Measurements from ENCODE around the gene ABCG2.
"Not testable (repeated sequence)": the region's sequence is repeated elsewhere in the genome, so short reads cannot be mapped to it uniquely, and the experiment has no call there.

ABCG2 gene

DNA sequence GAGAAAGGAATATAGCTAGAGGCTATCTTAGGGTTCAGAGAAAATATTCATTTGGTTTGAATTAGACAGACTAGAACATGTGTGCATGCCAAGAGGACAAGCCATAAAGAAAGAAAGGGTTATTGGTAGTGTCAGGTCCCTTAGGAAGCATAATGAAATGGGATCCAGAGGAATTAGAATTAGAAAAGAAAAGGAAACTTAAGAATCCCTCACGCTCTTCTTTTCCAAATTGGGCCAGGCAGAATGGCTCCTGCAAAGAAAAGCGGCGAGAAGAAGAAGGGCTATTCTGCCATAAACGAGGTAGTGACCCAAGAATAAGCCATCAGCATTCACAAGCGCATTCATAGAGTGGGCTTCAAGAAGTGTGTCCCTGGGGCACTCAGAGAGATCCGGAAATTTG is 4.9 kb upstream of the ABCG2 start:
- no peak for DNase-seq

DNA sequence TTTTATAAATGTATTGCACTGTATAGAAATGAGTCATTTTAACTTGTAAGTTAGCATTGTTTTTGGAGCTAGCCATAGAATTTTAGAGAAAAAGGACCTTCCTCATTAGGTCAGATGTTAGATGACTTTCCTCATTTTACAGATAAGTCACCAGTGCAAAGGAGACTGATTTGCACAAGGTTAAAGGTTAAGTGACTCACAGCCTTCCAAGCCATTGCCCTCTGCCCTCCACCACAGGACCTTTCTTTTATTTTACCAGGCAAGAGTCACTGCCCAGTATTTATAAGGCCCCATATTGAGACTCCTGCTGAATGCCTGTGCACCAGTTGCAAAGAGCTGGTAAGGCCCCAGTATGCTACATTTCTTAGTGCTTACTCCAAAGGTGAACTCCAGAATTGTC is 4.2 kb upstream of the ABCG2 start:
- DNase-seq = no peak

DNA sequence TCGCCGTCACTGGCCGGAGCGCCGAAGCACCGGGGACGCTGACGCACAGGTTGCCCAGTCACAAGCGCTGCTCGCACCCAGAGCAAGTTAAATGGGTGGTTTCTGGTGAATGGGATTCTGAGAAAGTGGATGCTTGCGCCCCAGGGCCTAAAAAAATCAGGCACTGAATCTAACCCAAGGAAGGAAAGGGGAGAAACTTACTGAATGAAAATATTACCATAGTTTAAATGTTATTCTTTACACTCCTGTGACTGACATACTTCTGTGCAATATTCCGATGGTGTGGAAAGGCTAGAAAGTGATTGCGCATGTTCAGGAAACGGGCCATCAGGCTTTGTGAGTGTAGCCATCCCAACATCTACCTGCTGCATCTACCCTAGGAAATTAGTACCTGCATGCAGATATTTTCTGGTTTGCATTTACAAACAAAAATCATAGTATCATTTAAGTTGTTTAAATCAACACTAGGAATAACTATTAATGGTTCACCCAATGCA is 838 bp upstream of the ABCG2 start:
- no peak for DNase-seq

DNA sequence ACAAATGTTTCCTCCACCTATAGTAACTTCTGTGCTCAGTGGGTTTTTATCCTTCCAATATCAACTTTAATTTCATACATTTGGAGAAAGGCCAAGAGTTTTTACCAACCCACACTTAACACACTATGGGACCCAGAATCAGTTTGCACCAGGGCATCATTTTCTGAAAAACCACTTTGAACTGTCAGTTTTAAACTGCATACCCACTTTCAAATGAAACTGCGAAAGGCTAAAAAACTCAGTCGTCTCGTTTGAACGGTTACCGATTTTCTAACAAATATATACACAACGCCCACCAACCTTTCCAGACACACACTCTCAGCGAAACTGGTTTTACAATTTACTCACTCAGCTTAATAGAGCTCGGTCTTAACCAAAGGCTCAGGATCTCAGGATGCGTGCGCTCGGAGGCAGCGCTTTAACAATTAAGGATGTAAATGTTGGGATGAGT is 376 bp downstream of the ABCG2 start:
- no peak for DNase-seq

DNA sequence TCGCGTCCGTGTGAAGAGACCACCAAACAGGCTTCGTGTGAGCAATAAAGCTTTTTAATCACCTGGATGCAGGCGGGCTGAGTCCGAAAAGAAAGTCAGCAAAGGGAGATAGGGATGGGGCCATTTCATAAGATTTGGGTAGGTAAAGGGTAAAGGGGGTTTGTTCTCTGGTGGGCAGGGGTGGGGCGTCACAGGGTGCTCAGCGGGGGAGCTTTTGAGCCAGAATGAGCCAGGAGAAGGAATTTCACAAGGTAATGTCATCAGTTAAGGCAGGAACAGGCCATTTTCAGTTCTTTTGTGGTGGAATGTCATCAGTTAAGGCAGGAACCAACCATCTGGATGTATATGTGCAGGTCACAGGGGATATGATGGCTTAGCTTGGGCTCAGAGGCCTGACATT is 6.1 kb downstream of the ABCG2 start:
- not testable (repeated sequence) for DNase-seq

DNA sequence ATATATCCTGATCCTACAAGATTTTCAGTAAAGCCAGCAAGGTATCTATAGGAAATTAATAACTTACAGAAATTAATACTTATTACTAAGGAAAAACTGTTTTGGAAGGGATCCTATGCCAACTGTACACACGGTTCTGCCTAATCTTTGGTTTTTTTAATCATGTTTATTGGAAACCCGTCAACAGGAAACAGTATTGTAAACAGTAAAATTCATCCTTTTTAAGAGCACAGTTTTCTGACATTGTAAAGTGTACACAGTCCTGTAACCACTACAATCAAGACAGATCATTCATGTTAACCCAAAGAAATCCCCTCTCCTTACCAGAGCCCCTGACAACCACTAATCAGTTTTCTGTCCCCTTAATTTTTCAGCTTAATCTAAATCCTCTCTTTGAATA is 9.9 kb downstream of the ABCG2 start:
- DNase-seq = no peak

DNA sequence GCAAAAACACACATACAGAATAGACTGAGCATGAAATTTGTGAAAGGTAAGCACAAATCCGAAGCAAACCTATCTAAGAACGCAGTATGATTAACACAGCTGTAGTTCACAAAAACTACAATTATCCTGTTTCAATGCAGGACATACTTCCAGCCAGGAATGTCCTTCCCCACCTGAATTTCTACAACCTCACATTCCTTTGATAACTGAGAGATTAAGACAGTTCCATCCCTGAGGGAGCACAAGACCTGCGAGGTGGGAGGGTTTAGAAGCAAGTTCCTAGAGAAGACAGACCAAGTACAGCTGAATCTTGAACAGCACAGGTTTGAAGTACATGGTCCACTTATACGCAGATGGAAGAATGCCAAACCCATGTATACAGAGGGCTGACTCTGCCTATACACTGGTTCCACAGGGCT is 10.6 kb downstream of the ABCG2 start:
- no peak for DNase-seq

DNA sequence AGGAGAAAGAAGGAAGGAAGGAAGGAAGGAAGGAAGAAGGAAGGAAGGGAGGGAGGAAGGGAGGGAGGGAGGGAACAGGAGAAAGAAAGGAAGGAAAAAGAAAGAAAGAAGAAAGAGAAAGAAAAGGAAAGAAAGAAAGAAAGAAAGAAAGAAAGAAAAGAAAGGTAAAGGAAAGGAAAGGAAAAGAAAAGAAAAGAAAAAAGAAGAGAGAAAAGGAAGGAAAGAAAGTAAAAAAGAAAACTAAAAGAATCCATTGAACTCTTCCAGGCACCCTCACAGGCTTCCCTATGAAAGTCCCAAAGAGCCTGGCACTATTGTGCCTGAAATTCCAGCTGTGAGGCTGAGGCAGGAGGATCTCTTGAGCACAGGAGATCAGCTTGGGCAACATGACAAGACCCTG is 11.5 kb downstream of the ABCG2 start:
- no peak for DNase-seq

DNA sequence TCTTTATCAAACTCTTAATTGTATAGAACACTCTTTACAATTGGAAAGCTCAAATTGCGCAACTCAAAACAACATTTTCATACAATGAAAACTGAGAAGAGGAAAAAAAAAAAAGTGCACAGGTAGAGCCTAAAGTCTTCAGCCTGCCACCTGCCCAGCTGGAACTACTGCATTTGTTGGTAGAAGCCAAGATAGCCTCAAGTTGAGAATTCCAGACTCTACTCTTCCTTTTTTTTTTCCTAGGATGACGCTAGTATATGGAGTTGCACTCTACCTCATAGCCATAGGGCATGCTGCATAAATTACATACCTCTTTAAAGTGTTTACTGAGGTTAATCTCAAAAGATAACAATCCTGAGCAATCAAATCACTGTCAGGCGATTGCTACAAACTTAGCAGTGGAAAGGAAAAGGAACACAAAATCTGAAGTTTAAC is 13.6 kb downstream of the ABCG2 start:
- DNase-seq = no peak

DNA sequence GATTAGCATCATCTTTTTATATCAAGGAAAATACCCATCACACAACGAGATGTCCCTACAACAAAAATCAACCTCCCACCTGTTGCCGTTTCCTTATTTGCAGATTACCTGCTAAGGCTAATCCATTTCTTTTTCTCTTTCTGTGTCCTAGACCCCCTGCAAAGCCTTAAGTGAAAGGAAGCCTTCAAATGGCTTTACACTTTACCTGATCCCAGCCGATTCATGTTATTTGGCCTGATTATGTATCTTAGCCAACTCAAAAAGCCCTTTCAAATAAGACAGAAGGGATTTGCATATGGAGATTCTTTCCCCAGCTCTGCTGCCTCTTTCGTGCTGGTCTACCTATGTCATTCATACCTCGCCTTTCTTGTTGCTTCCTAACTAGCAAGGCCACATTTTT is 14.4 kb downstream of the ABCG2 start:
- no peak for DNase-seq

DNA sequence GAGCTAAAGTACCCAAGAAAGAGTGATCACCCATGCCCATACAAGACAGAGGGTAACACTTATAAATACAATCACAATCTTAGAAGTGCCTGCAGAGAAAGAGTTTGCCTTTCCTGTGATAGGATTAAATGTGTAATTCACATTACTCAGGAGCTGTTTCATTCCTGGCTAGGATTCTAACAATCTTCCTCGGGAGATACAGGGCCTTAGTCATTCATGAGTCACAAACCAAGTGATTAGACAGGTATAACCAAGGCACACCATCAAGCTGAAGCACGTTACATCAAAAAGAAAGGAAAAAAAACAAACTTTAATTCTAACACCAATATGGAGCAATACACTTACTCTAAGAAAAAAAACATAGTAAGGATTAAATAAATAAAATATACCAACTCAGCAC is 14.9 kb downstream of the ABCG2 start:
- DNase-seq = no peak

DNA sequence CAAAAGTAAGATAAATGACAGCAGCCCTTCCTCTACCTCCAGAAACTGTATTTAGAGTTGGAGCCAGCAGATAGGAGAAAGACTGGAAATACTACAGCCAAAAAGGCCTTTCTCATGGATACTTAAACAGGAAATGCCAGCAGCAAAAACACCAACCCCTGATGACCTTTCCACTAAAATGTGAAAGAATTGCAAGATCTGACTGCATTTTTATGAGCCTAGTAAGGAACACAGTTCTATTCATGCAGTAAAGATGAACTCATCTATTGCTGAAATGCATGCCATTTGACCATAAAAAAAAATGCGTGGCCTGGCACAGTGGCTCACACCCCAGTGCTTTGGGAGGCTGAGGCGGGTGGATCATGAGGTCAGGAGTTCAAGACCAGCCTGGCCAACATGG is 19.9 kb downstream of the ABCG2 start:
- no peak for DNase-seq

DNA sequence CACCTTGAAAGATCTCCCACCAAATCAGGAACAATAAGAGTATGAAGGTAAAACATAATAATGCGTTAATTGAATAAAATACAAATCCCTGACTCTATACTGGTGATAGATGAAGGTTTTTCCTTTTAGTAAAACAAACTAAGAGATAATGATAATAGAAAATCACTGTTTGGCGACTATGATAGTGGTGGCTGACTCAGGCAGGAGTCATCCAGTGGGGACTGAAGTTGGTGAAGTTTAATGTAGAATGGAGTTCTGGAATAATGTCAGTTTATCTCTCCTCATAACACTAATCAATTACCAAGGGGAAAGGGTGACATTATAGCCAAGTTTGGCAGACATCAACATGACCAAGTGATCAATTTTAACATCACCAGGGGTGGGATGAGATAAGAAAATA is 21.3 kb downstream of the ABCG2 start:
- no peak for DNase-seq

DNA sequence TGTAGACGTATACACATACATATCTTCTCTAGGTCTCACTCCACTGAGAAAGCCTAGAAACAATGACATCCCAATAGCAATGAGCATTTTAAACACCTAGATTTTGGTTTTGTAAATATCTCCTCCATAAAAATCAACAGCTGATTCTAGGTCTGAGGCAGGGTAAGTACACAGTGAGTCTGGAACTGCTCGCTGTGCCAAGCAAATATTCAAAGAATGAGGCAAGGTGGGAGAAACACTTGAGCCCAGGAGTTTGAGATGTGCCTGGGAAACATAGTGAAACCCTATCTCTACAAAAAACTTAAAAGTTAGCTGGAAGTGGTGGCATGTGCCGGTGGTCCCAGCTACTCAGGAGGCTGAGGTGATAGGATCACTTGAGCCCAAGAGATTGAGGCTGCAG is 22.2 kb downstream of the ABCG2 start:
- DNase-seq = no peak

DNA sequence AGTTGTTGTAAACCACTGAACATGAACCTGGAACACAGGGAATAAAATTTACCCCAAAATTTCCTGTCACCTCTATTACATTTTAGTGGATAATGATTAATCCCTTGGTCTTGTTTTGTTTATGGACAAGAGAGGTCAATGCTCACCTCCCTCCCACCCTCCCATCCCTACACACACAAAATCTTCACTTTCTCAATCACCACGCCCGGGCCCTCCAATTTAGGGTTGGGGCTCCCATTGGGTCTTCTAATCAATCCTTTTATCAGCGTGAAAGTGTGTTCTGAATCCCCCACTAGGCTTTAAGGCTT is 23.1 kb downstream of the ABCG2 start:
- DNase-seq = no peak

DNA sequence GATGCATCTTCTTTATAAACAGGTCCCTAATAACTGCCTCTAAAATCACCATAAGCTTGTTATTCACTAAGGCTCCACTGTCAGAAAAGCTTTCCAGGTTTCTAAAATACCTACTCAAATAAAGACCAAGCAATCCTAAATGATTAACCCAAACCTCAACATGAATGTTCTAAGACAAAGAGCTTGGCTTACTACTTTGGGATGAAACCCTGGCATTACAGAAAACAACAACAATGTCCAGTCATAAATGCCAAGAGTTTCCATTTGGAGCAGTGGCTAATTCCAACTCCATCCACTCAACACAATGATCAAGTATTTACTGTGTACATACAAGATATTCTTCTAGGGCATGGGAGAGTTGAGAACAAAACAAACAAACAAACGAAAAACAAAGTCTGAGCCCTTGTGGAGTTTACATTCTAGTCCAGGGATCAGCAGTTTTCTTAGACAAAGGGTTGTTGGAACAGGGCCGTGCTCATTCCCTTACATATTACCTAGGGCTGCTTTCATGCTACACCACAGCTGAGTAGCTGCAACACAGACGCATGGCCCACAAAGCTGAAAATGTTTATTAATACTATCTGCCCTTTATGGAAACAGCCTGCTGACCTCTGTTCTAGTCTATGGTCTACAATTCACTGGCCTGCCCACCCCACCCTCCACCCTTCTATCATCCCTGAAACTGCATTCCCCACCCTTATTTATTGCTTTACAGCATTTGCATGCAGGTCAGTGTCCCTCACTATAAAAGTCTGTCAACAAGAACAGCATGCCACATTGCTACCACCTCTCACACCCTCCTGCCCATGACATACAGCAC is 23.7 kb downstream of the ABCG2 start:
- DNase-seq = no peak

DNA sequence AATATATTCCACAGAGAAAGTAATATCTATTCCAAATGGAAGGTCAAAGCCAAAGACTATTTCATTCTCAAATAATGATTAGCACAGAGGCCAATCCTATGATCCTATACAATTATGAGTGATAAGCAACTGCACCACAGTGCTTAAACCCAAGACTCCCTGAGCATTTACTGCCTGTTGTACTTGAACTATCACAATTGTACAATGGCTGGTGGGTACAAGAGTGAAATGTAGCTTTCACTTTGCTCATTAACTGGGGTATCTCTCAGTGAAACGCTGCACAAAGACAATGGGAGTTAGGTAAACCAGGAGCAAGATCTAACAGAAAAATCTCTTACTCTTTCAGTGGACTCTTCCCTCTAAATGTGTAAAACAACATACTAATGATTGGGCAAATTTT is 24.3 kb downstream of the ABCG2 start:
- no peak for DNase-seq

DNA sequence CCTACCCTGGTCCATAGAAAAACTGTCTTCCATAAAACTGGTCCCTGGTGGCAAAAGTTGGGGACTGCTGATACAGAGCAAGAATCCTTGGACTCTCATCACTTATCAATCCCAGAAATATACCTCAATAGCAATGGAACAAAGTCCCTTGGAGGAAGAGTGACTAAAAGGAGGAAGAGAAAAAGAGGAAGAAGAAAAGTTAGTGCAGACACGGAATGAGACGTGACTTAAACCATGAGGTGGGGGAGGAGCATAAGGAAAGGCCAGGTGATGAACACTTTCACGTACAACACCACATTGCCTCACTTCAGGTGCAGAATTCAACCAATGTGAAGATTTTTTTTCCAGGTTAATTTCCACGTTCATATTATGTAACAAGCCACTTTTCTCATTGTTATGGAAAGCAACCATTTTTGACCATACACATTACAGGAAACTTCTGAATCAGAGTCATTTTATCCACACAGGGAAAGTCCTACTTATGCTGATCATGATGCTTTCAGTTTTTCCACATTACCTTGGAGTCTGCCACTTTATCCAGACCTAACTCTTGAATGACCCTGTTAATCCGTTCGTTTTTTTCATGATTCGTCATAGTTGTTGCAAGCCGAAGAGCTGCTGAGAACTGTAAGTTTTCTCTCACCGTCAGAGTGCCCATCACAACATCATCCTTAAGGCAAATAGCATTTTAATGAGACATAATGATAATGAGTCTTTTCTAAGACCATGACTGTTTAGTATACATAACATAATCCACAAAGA is 27.7 kb downstream of the ABCG2 start:
- no peak for DNase-seq

DNA sequence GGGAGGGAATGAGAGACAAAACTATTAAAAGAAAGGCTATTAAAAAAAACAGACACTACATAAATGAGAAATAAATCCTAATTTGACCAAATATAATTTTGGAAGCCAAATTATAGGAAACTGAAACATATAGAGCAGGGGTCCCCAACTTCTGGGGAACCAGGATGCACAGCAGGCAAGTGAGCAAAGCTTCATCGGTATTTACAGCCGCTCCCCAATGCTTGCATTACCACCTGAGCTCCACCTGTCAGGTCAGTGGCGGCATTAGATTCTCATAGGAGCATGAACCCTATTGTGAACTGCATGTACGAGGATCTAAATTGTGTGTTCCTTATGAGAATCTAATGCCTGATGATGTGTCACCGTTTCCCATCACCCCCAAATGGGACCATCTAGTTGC is 28.4 kb downstream of the ABCG2 start:
- DNase-seq = no peak

DNA sequence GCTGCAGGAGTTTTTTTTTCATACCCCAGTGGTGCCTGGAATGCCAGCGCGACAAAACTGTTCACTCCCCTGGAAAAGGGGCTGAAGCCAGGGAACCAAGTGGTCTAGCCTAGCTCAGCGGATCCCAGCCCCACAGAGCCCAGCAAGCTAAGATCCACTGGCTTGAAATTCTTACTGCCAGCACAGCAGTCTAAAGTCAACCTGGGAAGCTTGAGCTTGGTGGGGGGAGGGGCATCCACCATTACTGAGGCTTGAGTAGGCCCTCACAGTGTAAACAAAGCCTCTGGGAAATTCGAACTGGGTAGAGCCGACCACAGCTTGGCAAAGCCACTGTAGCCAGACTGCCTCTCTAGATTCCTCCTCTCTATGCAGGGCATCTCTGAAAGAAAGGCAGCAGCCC is 36.2 kb downstream of the ABCG2 start:
- DNase-seq = not testable (repeated sequence)

DNA sequence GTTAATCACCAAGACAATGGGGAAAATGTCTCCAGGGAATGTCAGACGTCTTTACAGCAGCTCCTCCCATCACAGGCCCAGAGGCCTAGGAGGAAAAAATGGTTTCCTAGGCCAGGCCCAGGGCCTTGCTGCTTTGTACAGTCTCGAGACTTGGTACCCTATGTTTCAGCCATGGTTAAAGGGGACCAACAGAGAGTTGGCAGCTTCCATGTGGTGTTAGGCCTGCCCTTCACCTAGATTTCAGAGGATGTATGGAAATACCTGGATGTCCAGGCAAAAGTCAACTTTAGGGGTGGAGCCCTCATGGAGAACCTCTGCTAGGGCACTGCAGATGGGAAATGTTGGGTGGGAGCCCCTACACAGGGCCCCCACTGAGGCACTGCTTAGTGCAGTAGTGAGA is 38.5 kb downstream of the ABCG2 start:
- no peak for DNase-seq

DNA sequence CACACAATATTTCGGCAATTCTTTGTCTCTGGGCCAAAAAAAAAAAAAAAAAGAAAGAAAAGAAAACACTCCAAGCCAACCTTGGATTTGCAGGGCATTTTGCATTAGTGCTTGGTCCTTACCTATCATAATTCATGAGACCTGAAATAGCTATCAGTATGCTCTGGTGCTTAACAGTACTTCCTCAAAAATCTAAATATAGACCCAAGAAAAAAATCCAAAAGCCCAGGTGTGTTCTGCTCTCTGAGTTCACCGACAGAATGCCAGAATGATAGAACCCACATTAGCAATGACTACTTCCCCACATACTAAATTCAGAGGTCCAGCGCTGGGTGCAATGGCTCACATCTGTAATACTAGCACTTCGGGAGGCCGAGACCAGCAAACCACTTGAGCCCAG is 42.9 kb downstream of the ABCG2 start:
- DNase-seq = no peak

DNA sequence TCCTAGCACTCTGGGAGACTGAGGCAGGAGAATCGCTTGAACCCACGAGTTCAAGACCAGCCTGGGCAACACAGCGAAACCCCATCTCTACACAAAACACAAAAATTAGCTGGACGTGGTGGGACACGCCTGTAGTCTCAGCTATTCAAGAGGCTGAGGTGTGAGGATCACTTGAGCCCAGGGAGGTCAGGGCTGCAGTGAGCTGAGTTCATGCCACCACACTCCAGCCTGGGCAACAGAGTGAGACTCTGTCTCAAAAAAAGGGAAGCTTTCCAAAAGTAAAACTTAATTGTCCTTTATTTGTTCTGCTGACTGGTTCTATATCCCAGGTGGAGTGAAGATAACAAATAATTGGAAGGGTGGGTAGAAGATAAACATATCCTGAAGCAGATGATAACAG is 45.6 kb downstream of the ABCG2 start:
- DNase-seq = no peak

DNA sequence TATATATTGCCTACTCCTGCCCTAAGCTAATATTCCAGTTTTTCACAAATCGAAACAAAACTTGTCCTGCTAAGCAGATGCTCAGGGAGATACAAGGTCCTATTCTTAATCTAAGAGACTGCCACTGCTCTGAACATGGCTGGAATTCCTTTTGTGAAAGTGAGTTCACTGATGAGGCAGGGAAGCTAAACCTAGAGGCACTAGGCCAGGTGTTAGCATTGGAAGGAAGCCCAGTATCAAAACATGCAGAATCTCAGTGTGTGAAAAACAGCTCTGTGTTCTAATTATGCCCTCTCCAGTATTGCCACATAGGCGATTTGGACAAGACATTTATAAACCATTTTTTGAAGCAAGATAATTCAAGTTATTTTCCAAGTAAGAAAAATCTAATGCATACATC is 47.6 kb downstream of the ABCG2 start:
- no peak for DNase-seq
